GM10266 (cell line): ENCODE data around the gene SF3B2.
"Not testable (repeated sequence)": the region's sequence is repeated elsewhere in the genome, so short reads cannot be mapped to it uniquely, and the experiment has no call there.

Experiments used
- DNase-seq: peaks from one replicate; pipeline ENCODE4 v3.0.0; 2012; ENCODE audit errors: extremely low spot score
- CTCF ChIP-seq: IDR thresholded peaks from 2 replicates; pipeline ENCODE4 v1.5.1; 2012; ENCODE audit warnings: mild to moderate bottlenecking, low read depth; ENCODE audit not compliant: control insufficient read depth, insufficient read depth; ENCODE audit errors: missing control alignments

Gene SF3B2

DNA sequence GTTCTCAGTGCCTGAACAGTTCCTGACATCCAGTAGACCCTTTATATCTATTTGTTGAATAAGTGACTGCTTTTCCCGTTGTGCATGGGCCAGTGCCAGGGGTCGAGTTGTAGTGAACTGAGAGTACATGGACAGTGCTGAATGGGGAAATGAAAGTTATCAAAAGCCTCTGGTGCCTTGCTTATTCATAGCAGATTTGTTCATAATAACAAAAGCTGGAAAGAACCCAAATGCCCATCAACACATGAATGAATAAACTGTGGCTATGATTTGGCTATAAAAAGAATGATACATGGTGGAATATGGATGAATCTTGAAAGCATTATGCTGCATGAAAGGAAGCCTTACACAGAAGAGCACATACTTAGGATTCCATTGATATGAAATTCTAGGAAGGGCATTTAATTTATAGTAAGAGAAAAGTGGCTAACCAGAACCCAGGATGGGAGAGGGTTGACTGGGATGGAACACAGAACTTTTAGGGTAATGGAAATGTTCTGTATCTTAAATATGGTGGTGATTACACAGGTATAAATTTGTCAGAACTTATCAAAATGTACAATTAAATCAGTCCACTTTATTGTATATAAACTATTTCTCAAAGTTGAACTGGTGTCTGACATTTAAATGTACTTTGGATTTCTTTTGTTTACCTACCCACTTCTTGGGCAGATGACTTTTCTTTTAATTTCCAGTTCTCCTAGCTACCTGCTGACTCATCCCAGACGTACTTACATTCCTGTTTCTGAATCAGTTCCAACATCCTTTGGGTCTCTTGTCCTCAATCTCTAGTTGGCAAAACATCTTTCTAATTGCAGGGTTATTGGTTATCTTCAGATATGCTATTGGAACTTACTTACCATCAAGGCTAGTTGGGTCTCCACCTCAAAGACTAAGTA is 60.7 kb downstream of the SF3B2 start:
- no peak for DNase-seq
- no peak for TF ChIP-seq CTCF

DNA sequence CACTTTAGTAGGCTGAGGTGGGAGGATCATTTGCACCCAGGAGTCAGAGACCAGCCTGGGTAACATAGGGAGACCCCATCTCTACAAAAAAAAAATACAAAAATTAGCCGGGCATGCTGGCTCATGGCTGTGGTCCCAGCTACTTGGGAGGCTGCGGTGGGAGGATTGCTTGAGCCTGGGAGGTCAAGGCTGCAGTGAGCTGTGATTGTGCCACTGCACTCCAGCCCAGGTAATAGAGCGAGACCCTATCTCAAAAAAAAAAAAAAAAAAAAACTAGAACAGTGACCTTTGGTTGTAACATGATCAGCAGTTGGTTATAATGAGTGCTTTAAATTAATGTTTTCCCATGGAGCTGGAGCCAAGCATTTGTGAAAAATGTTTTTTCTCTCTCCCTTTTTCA is 62.8 kb downstream of the SF3B2 start:
- not testable (repeated sequence) for DNase-seq

DNA sequence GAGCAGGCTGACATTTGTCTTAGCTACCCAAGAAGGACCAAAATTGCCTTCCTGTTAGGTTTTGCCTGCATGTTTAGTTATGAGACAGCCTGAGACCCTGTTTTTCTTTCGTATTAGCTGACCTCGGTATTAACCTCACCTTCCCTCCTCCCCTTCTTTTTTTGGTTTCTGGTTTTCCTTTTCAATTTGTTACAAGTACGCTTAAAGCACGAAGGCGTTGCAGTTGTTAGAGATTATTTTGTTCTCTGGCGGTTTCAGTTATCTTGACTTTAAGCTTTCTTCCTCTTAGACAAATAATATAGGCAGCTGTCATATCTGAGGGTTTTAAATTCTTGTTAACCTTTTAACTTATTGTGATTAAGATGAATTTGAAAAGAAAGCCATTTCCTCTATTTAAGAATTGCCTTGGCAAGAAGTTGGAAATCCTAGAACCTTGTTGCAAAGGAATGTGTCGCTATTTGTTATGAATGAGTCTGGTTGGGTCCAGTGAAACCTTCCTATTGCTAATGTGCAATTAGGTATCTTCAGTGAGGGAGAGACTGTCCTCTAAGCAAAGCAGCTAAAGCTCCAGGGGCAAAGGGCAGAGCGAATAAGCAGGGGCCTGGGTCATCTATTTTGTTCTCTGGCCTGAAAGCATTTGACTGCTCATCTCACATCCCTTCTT is 63.6 kb downstream of the SF3B2 start:
- TF ChIP-seq CTCF = no peak
- DNase-seq = peak; percentile 57

- TF ChIP-seq CTCF = no peak
- no peak for DNase-seq
Observed at GRCh38 chr11:66116576-66117361, 64.6 kb downstream of the SF3B2 start.

GRCh38 chr11:66118847-66119246 is 66.7 kb downstream of the SF3B2 start:
- no peak for DNase-seq
- no peak for TF ChIP-seq CTCF
